CD4-positive, alpha-beta T cell (primary cell): ENCODE data around the gene TMEM95. TPM values are rescaled to one million over a fixed set of nuclear protein-coding genes. Genes with fewer than 3 reads are reported as not detected.

Experiments used
- ATAC-seq: fragments of 200-7000 bp; cut with Tn5 transposase; one replicate; pipeline ENCODE4 v1.10.0; 2022; ENCODE audit warnings: mild to moderate bottlenecking; ENCODE audit not compliant: poor library complexity
- CTCF ChIA-PET: fragments of 350-600 bp; sonication (Branson Sonifier 250); formaldehyde crosslinking; loops from one replicate; lab custom pipeline; 2021; ENCODE audit warnings: antibody characterized with exemption, inconsistent platforms; lab: Charles Lee
- POLR2A ChIA-PET: fragments of 350-600 bp; sonication (Branson Sonifier 250); formaldehyde crosslinking; loops from one replicate; lab custom pipeline; 2021; ENCODE audit warnings: antibody characterized with exemption, inconsistent platforms; lab: Charles Lee
- DNase-seq, 14 experiments: peaks; one replicate each; pipeline ENCODE4 v3.0.0-alpha.2; 2013 to 2020; ENCODE audit warnings: mixed read lengths in 2 of 14
- H3K27ac ChIP-seq, 2 donors: one replicate each; pipeline versions ENCODE4 v1.5.1 to v1.7.0; 2013; ENCODE audit warnings: low read length in 2 of 2, low read depth in 1 of 2, mild to moderate bottlenecking in 1 of 2
- H3K27me3 ChIP-seq, 2 experiments: 1 replicate in 1 of 2; 2 replicates in 1 of 2; pipeline versions ENCODE4 v1.6.1 to v1.7.0; 2013; ENCODE audit warnings: low read length in 2 of 2, control low read depth in 1 of 2, mild to moderate bottlenecking in 1 of 2, moderate library complexity in 1 of 2; ENCODE audit not compliant: insufficient read depth in 2 of 2, control insufficient read depth in 1 of 2
- H3K36me3 ChIP-seq: one replicate; pipeline ENCODE4 v1.6.1; 2013; ENCODE audit warnings: low read length, control low read depth; ENCODE audit not compliant: insufficient read depth
- H3K4me1 ChIP-seq: one replicate; pipeline ENCODE4 v1.6.1; 2013; ENCODE audit warnings: low read length, control low read depth; ENCODE audit not compliant: insufficient read depth
- H3K4me3 ChIP-seq: one replicate; pipeline ENCODE4 v1.5.1; 2013; ENCODE audit warnings: mild to moderate bottlenecking, low read length, moderate library complexity
- H3K9me3 ChIP-seq, 2 experiments: 1 replicate in 1 of 2; 2 replicates in 1 of 2; pipeline versions ENCODE4 v1.6.1 to v1.7.0; 2013; ENCODE audit warnings: low read length in 2 of 2, mild to moderate bottlenecking in 2 of 2, control low read depth in 1 of 2, moderate library complexity in 1 of 2; ENCODE audit not compliant: control insufficient read depth in 1 of 2, insufficient read depth in 1 of 2
- H3K27ac Mint-ChIP-seq: one replicate; pipeline ENCODE4 v1.8.0; 2020; ENCODE audit warnings: mixed read lengths
- H3K27me3 Mint-ChIP-seq: one replicate; pipeline ENCODE4 v1.8.0; 2021; ENCODE audit warnings: mixed read lengths
- H3K36me3 Mint-ChIP-seq: one replicate; pipeline ENCODE4 v1.8.0; 2021; ENCODE audit warnings: low read depth, mixed read lengths
- H3K4me1 Mint-ChIP-seq: one replicate; pipeline ENCODE4 v1.8.0; 2021; ENCODE audit warnings: low read depth, mixed read lengths
- H3K4me3 Mint-ChIP-seq: one replicate; pipeline ENCODE4 v1.8.0; 2020; ENCODE audit warnings: mild to moderate bottlenecking, mixed read lengths
- H3K9me3 Mint-ChIP-seq: one replicate; pipeline ENCODE4 v1.8.0; 2020; ENCODE audit warnings: mixed read lengths
- CTCF ChIP-seq: fragments of 200-600 bp; IDR thresholded peaks from one replicate; pipeline ENCODE4 v1.8.0; 2022; ENCODE audit warnings: antibody characterized with exemption, mild to moderate bottlenecking
- intact Hi-C, 2 experiments: fragments of 100-400 bp; cut with DNase I in 1 of 2; cut with micrococcal nuclease in 1 of 2; formaldehyde crosslinking; loops; one replicate each; pipeline versions ENCODE4 v1.15.1 to v1.9.0; 2023 to 2025; cut with DNase I, micrococcal nuclease
- total RNA-seq, 174 experiments: library from RNA in 2 of 174; stranded (reverse) in 2 of 174; gene quantifications; one replicate each; pipeline ENCODE4 v1.2.3 and lab custom pipeline; 2021 to 2026

Gene TMEM95
- total RNA-seq, 2 experiments from 2014 or later: not detected

- no peaks in the 10 kb centered on the region for H3K9me3 Mint-ChIP-seq
- Histone ChIP-seq H3K9me3 (no peaks in the 10 kb centered on the region), H3K36me3 (peaks cover 73% of the 10 kb centered on the region), H3K4me3 (no peak overlapping the region), H3K27me3 (no peaks in the 10 kb centered on the region), H3K27ac (no peak overlapping the region), H3K4me1 (peaks cover 18% of the 10 kb centered on the region)
- intact Hi-C loops: loop anchor here in 1 of 2 experiments (10.0 kb wide), 1 partner anchor 532 kb away; the partner anchor contains the start of genes CYB5D1, NAA38 and TMEM88
- ChIA-PET CTCF (interaction anchor here (3.2 kb wide), 1 partner anchor 14 kb away, joined by 12 read pairs; the partner anchor contains the start of gene ACAP1), POLR2A (no interaction called here)
- no peak overlapping the region for H3K27ac Mint-ChIP-seq
- TF ChIP-seq CTCF: no peak
- ATAC-seq (no peak), DNase-seq (peak in 2 of 14 experiments; percentile 2 to 17)
- peaks cover 5% of the 10 kb centered on the region for H3K4me1 Mint-ChIP-seq
- peaks cover 71% of the 10 kb centered on the region for H3K36me3 Mint-ChIP-seq
- no peaks in the 10 kb centered on the region for H3K27me3 Mint-ChIP-seq
- H3K4me3 Mint-ChIP-seq: no peak overlapping the region
These were observed 32.3 kb upstream of the TMEM95 start for GRCh38 chr17:7322520-7323194.

- peaks cover 27% of the 10 kb centered on the region for H3K4me1 ChIP-seq
- Mint-ChIP-seq H3K4me3 (peak overlapping the region; percentile 42), H3K27ac (no peak overlapping the region), H3K27me3 (no peaks in the 10 kb centered on the region), H3K36me3 (peaks cover 59% of the 10 kb centered on the region), H3K4me1 (peaks cover 16% of the 10 kb centered on the region), H3K9me3 (no peaks in the 10 kb centered on the region)
- intact Hi-C loops: loop anchor here (1.0 to 10.0 kb wide), 4 partner anchors 21 to 531 kb away; partner anchors contain the start of genes CYB5D1 (in 1 of the 2), NAA38 (in 1 of the 2) and TMEM88 (in 1 of the 2)
- no peaks in the 10 kb centered on the region for H3K9me3 ChIP-seq
- H3K27me3 ChIP-seq: no peaks in the 10 kb centered on the region
- no peak overlapping the region for H3K27ac ChIP-seq
- DNase-seq (peak; percentile 45 to 79 (median 64)), ATAC-seq (peak; percentile 52)
- TF ChIP-seq CTCF: peak; percentile 88
- ChIA-PET POLR2A (interaction anchor here (0.9 to 1.2 kb wide), 2 partner anchors 10 to 12 kb away, joined by 3 to 4 read pairs; partner anchors contain the start of gene ACAP1), CTCF (interaction anchor here (1.1 to 3.2 kb wide), 4 partner anchors 13 to 237 kb away, joined by 3 to 12 read pairs (median 5); partner anchors contain the start of gene ACAP1)
- H3K36me3 ChIP-seq: peaks cover 61% of the 10 kb centered on the region
- no peak overlapping the region for H3K4me3 ChIP-seq
These were observed 31.1 kb upstream of the TMEM95 start for GRCh38 chr17:7323731-7324437.

- DNase-seq: no peak
- peaks cover 58% of the 10 kb centered on the region for H3K36me3 ChIP-seq
- H3K9me3 ChIP-seq: no peaks in the 10 kb centered on the region
- ChIA-PET POLR2A (interaction anchor here (0.9 to 1.2 kb wide), 3 partner anchors 9 to 21 kb away, joined by 3 to 4 read pairs (median 3); partner anchors contain the start of gene ACAP1), CTCF (interaction anchor here (0.8 to 3.2 kb wide), 4 partner anchors 12 to 27 kb away, joined by 3 to 12 read pairs (median 5); partner anchors contain the start of gene ACAP1)
- Mint-ChIP-seq H3K4me1 (peaks cover 18% of the 10 kb centered on the region), H3K4me3 (peak overlapping the region; percentile 42), H3K36me3 (peaks cover 59% of the 10 kb centered on the region), H3K27ac (no peak overlapping the region), H3K9me3 (no peaks in the 10 kb centered on the region), H3K27me3 (no peaks in the 10 kb centered on the region)
- H3K4me3 ChIP-seq: no peak overlapping the region
- TF ChIP-seq CTCF: no peak
- H3K27me3 ChIP-seq: no peaks in the 10 kb centered on the region
- H3K27ac ChIP-seq: no peak overlapping the region
- peaks cover 27% of the 10 kb centered on the region for H3K4me1 ChIP-seq
- no peak for ATAC-seq
- intact Hi-C loops: loop anchor here (1.0 to 10.0 kb wide), 4 partner anchors 21 to 530 kb away; partner anchors contain the start of genes CYB5D1 (in 1 of the 2), NAA38 (in 1 of the 2) and TMEM88 (in 1 of the 2)
These were observed 30.5 kb upstream of the TMEM95 start for GRCh38 chr17:7324438-7324779.
